ENCODE data around the gene CACNA2D4.
A peak's percentile ranks its signal among the peaks of the same experiment; 100 is the strongest.

Gene CACNA2D4

GRCh38 chr12:1859643-1860042, 58.8 kb downstream of the CACNA2D4 start:
- H3K36me3 ChIP-seq (ENCODE audit: control insufficient read depth in 5 of 5, insufficient read depth in 5 of 5, low read length in 5 of 5): no peaks in the 10 kb centered on the region
- no peak overlapping the region for H3K4me3 ChIP-seq (ENCODE audit: low read depth in 1 of 5, low read length in 5 of 5)
- peaks cover 3 to 19% (median 18%) of the 10 kb centered on the region in 5 donors for H3K9me3 ChIP-seq (ENCODE audit: control insufficient read depth in 5 of 5, low read length in 5 of 5)
- no peak overlapping the region for H3K9ac ChIP-seq (ENCODE audit: low read length in 5 of 5)
- peaks cover 7 to 15% (median 9%) of the 10 kb centered on the region in 5 donors for H3K27me3 ChIP-seq (ENCODE audit: control insufficient read depth in 5 of 5, insufficient read depth in 4 of 5, low read length in 5 of 5)
- H3K27ac ChIP-seq (ENCODE audit: low read depth, low read length): no peak overlapping the region
- H3K4me1 ChIP-seq (ENCODE audit: control insufficient read depth in 5 of 5, insufficient read depth in 5 of 5, low read length in 5 of 5): peaks cover 0 to 1% (median 0%) of the 10 kb centered on the region in 5 donors

GRCh38 chr12:1858456-1858855, 60.0 kb downstream of the CACNA2D4 start:
- peaks cover 0 to 1% (median 0%) of the 10 kb centered on the region in 5 donors for H3K4me1 ChIP-seq (ENCODE audit: control insufficient read depth in 5 of 5, insufficient read depth in 5 of 5, low read length in 5 of 5)
- peaks cover 3 to 25% (median 17%) of the 10 kb centered on the region in 5 donors for H3K9me3 ChIP-seq (ENCODE audit: control insufficient read depth in 5 of 5, low read length in 5 of 5)
- H3K27me3 ChIP-seq (ENCODE audit: control insufficient read depth in 5 of 5, insufficient read depth in 4 of 5, low read length in 5 of 5): peaks cover 4 to 7% (median 5%) of the 10 kb centered on the region in 5 donors
- no peak overlapping the region for H3K27ac ChIP-seq (ENCODE audit: low read depth, low read length)
- H3K9ac ChIP-seq (ENCODE audit: low read length in 5 of 5): no peak overlapping the region
- H3K4me3 ChIP-seq (ENCODE audit: low read depth in 1 of 5, low read length in 5 of 5): no peak overlapping the region
- no peaks in the 10 kb centered on the region for H3K36me3 ChIP-seq (ENCODE audit: control insufficient read depth in 5 of 5, insufficient read depth in 5 of 5, low read length in 5 of 5)

GRCh38 chr12:1857821-1858220, 60.6 kb downstream of the CACNA2D4 start:
- peaks cover 3 to 25% (median 17%) of the 10 kb centered on the region in 5 donors for H3K9me3 ChIP-seq (ENCODE audit: control insufficient read depth in 5 of 5, low read length in 5 of 5)
- H3K27me3 ChIP-seq (ENCODE audit: control insufficient read depth in 5 of 5, insufficient read depth in 4 of 5, low read length in 5 of 5): peaks cover 4 to 7% (median 5%) of the 10 kb centered on the region in 5 donors
- no peak overlapping the region for H3K4me3 ChIP-seq (ENCODE audit: low read depth in 1 of 5, low read length in 5 of 5)
- H3K4me1 ChIP-seq (ENCODE audit: control insufficient read depth in 5 of 5, insufficient read depth in 5 of 5, low read length in 5 of 5): peaks cover 0 to 1% (median 0%) of the 10 kb centered on the region in 5 donors
- H3K36me3 ChIP-seq (ENCODE audit: control insufficient read depth in 5 of 5, insufficient read depth in 5 of 5, low read length in 5 of 5): no peaks in the 10 kb centered on the region
- no peak overlapping the region for H3K9ac ChIP-seq (ENCODE audit: low read length in 5 of 5)
- no peak overlapping the region for H3K27ac ChIP-seq (ENCODE audit: low read depth, low read length)

- H3K36me3 ChIP-seq (ENCODE audit: control insufficient read depth in 5 of 5, insufficient read depth in 5 of 5, low read length in 5 of 5): no peaks in the 10 kb centered on the region
- H3K4me1 ChIP-seq (ENCODE audit: control insufficient read depth in 5 of 5, insufficient read depth in 5 of 5, low read length in 5 of 5): peaks cover 0 to 1% (median 0%) of the 10 kb centered on the region in 5 donors
- H3K27me3 ChIP-seq (ENCODE audit: control insufficient read depth in 5 of 5, insufficient read depth in 4 of 5, low read length in 5 of 5): peaks cover 4 to 7% (median 5%) of the 10 kb centered on the region in 5 donors
- H3K9me3 ChIP-seq (ENCODE audit: control insufficient read depth in 5 of 5, low read length in 5 of 5): peaks cover 3 to 25% (median 17%) of the 10 kb centered on the region in 5 donors
- no peak overlapping the region for H3K27ac ChIP-seq (ENCODE audit: low read depth, low read length)
- no peak overlapping the region for H3K4me3 ChIP-seq (ENCODE audit: low read depth in 1 of 5, low read length in 5 of 5)
- no peak overlapping the region for H3K9ac ChIP-seq (ENCODE audit: low read length in 5 of 5)
These were observed 61.4 kb downstream of the CACNA2D4 start for GRCh38 chr12:1857086-1857485.

GRCh38 chr12:1855241-1855640, 63.2 kb downstream of the CACNA2D4 start:
- Histone ChIP-seq H3K27me3 (ENCODE audit: control insufficient read depth in 5 of 5, insufficient read depth in 4 of 5, low read length in 5 of 5) (peaks cover 4 to 7% (median 5%) of the 10 kb centered on the region in 5 donors), H3K4me1 (ENCODE audit: control insufficient read depth in 5 of 5, insufficient read depth in 5 of 5, low read length in 5 of 5) (peaks cover 0 to 1% (median 0%) of the 10 kb centered on the region in 5 donors), H3K4me3 (ENCODE audit: low read depth in 1 of 5, low read length in 5 of 5) (peak overlapping the region in 3 of 5 donors; percentile 11 to 21 (median 19)), H3K9ac (ENCODE audit: low read length in 5 of 5) (no peak overlapping the region), H3K27ac (ENCODE audit: low read depth, low read length) (no peak overlapping the region), H3K36me3 (ENCODE audit: control insufficient read depth in 5 of 5, insufficient read depth in 5 of 5, low read length in 5 of 5) (no peaks in the 10 kb centered on the region), H3K9me3 (ENCODE audit: control insufficient read depth in 5 of 5, low read length in 5 of 5) (peaks cover 3 to 25% (median 17%) of the 10 kb centered on the region in 5 donors)

- Histone ChIP-seq H3K9ac (ENCODE audit: low read length in 5 of 5) (no peak overlapping the region), H3K4me1 (ENCODE audit: control insufficient read depth in 5 of 5, insufficient read depth in 5 of 5, low read length in 5 of 5) (peaks cover 0 to 1% (median 0%) of the 10 kb centered on the region in 5 donors), H3K27me3 (ENCODE audit: control insufficient read depth in 5 of 5, insufficient read depth in 4 of 5, low read length in 5 of 5) (peaks cover 2 to 5% (median 5%) of the 10 kb centered on the region in 5 donors), H3K36me3 (ENCODE audit: control insufficient read depth in 5 of 5, insufficient read depth in 5 of 5, low read length in 5 of 5) (no peaks in the 10 kb centered on the region), H3K4me3 (ENCODE audit: low read depth in 1 of 5, low read length in 5 of 5) (no peak overlapping the region), H3K27ac (ENCODE audit: low read depth, low read length) (no peak overlapping the region), H3K9me3 (ENCODE audit: control insufficient read depth in 5 of 5, low read length in 5 of 5) (peaks cover 3 to 25% (median 17%) of the 10 kb centered on the region in 5 donors)
These were observed 64.7 kb downstream of the CACNA2D4 start for GRCh38 chr12:1853716-1854115.

- H3K9ac ChIP-seq (ENCODE audit: low read length in 5 of 5): no peak overlapping the region
- peaks cover 0 to 1% (median 0%) of the 10 kb centered on the region in 5 donors for H3K4me1 ChIP-seq (ENCODE audit: control insufficient read depth in 5 of 5, insufficient read depth in 5 of 5, low read length in 5 of 5)
These were observed 66.4 kb downstream of the CACNA2D4 start for GRCh38 chr12:1852076-1852475.

GRCh38 chr12:1851151-1851701, 67.2 kb downstream of the CACNA2D4 start:
- H3K36me3 ChIP-seq (ENCODE audit: control insufficient read depth in 5 of 5, insufficient read depth in 5 of 5, low read length in 5 of 5): no peaks in the 10 kb centered on the region
- no peak overlapping the region for H3K27ac ChIP-seq (ENCODE audit: low read depth, low read length)
- no peak overlapping the region for H3K4me3 ChIP-seq (ENCODE audit: low read depth in 1 of 5, low read length in 5 of 5)

More at GRCh38 chr12:1852076-1852475, 66.4 kb downstream of the CACNA2D4 start:
- no peak overlapping the region for H3K4me3 ChIP-seq (ENCODE audit: low read depth in 1 of 5, low read length in 5 of 5)
- H3K36me3 ChIP-seq (ENCODE audit: control insufficient read depth in 5 of 5, insufficient read depth in 5 of 5, low read length in 5 of 5): no peaks in the 10 kb centered on the region
- peaks cover 3 to 25% (median 17%) of the 10 kb centered on the region in 5 donors for H3K9me3 ChIP-seq (ENCODE audit: control insufficient read depth in 5 of 5, low read length in 5 of 5)
- H3K27me3 ChIP-seq (ENCODE audit: control insufficient read depth in 5 of 5, insufficient read depth in 4 of 5, low read length in 5 of 5): peaks cover 0 to 2% (median 0%) of the 10 kb centered on the region in 5 donors
- H3K27ac ChIP-seq (ENCODE audit: low read depth, low read length): no peak overlapping the region

GRCh38 chr12:1848745-1849144, 69.7 kb downstream of the CACNA2D4 start:
- Histone ChIP-seq H3K4me3 (ENCODE audit: low read depth in 1 of 5, low read length in 5 of 5) (no peak overlapping the region), H3K27ac (ENCODE audit: low read depth, low read length) (no peak overlapping the region), H3K4me1 (ENCODE audit: control insufficient read depth in 5 of 5, insufficient read depth in 5 of 5, low read length in 5 of 5) (no peaks in the 10 kb centered on the region), H3K27me3 (ENCODE audit: control insufficient read depth in 5 of 5, insufficient read depth in 4 of 5, low read length in 5 of 5) (peaks cover 0 to 10% (median 6%) of the 10 kb centered on the region in 5 donors), H3K9me3 (ENCODE audit: control insufficient read depth in 5 of 5, low read length in 5 of 5) (peaks cover 0 to under 1% (median 0%) of the 10 kb centered on the region in 5 donors), H3K9ac (ENCODE audit: low read length in 5 of 5) (no peak overlapping the region), H3K36me3 (ENCODE audit: control insufficient read depth in 5 of 5, insufficient read depth in 5 of 5, low read length in 5 of 5) (no peaks in the 10 kb centered on the region)

More at GRCh38 chr12:1851151-1851701, 67.2 kb downstream of the CACNA2D4 start:
- H3K27me3 ChIP-seq (ENCODE audit: control insufficient read depth in 5 of 5, insufficient read depth in 4 of 5, low read length in 5 of 5): no peaks in the 10 kb centered on the region
- H3K4me1 ChIP-seq (ENCODE audit: control insufficient read depth in 5 of 5, insufficient read depth in 5 of 5, low read length in 5 of 5): no peaks in the 10 kb centered on the region
- no peak overlapping the region for H3K9ac ChIP-seq (ENCODE audit: low read length in 5 of 5)
- peaks cover 3 to 21% (median 14%) of the 10 kb centered on the region in 5 donors for H3K9me3 ChIP-seq (ENCODE audit: control insufficient read depth in 5 of 5, low read length in 5 of 5)

- no peak overlapping the region for H3K27ac ChIP-seq (ENCODE audit: low read depth, low read length)
- no peak overlapping the region for H3K9ac ChIP-seq (ENCODE audit: low read length in 5 of 5)
- H3K9me3 ChIP-seq (ENCODE audit: control insufficient read depth in 5 of 5, low read length in 5 of 5): no peaks in the 10 kb centered on the region
- H3K4me3 ChIP-seq (ENCODE audit: low read depth in 1 of 5, low read length in 5 of 5): no peak overlapping the region
- H3K36me3 ChIP-seq (ENCODE audit: control insufficient read depth in 5 of 5, insufficient read depth in 5 of 5, low read length in 5 of 5): no peaks in the 10 kb centered on the region
- H3K27me3 ChIP-seq (ENCODE audit: control insufficient read depth in 5 of 5, insufficient read depth in 4 of 5, low read length in 5 of 5): peaks cover 2 to 10% (median 8%) of the 10 kb centered on the region in 5 donors
- H3K4me1 ChIP-seq (ENCODE audit: control insufficient read depth in 5 of 5, insufficient read depth in 5 of 5, low read length in 5 of 5): no peaks in the 10 kb centered on the region
These were observed 70.3 kb downstream of the CACNA2D4 start for GRCh38 chr12:1848146-1848545.
